AG04450 (cell line): ENCODE measurements around the gene SLC1A4. TPM values are rescaled to one million over a fixed set of nuclear protein-coding genes. Genes with fewer than 3 reads are reported as not detected.

ENCODE experiments used
- CTCF ChIA-PET: fragments of 300-600, 350-600 bp; formaldehyde crosslinking; extraction: SDS; loops from one replicate; lab custom pipeline; 2022; ENCODE audit warnings: antibody characterized with exemption, inconsistent platforms; lab: Charles Lee
- POLR2A ChIA-PET: fragments of 350-600 bp; formaldehyde crosslinking; extraction: SDS; loops from one replicate; lab custom pipeline; 2021; ENCODE audit warnings: antibody characterized with exemption, inconsistent platforms; lab: Yijun Ruan, JAX
- DNase-seq: peaks from one replicate; pipeline ENCODE4 v3.0.0-alpha.2; 2011; ENCODE audit warnings: low read depth, low spot score
- H3K27ac ChIP-seq: one replicate; pipeline ENCODE4 v1.5.1; 2012; ENCODE audit warnings: low read depth, low read length, control low read depth
- H3K27me3 ChIP-seq: one replicate; pipeline ENCODE4 v1.6.0; 2012; ENCODE audit warnings: low read length; ENCODE audit not compliant: control insufficient read depth, insufficient read depth
- H3K4me3 ChIP-seq: 2 replicates; pipeline ENCODE4 v1.5.1; 2011; ENCODE audit warnings: mild to moderate bottlenecking, low read depth, low read length, control low read depth
- H3K9me3 ChIP-seq: 2 replicates; pipeline ENCODE4 v1.5.1; 2012; ENCODE audit warnings: low read length; ENCODE audit not compliant: control insufficient read depth, insufficient read depth
- polyA plus RNA-seq: library from polyadenylated mRNA; depleted of rRNA; stranded (reverse); fragments of >200 nt; gene quantifications from 2 replicates; pipeline ENCODE4 v1.2.3, GENCODE V29; 2011
- TF ChIP-seq, protein P1 (sequence below): IDR thresholded peaks from 2 replicates; pipeline ENCODE4 v1.5.1; 2011; ENCODE audit warnings: low read depth, low read length, control low read depth, inconsistent platforms

SLC1A4 gene
- polyA plus RNA-seq, 1 experiment, result 24.8 TPM

- H3K27me3 ChIP-seq, result no peaks in the 10 kb centered on the region
- no peak for DNase-seq
- TF ChIP-seq, protein P1, sequence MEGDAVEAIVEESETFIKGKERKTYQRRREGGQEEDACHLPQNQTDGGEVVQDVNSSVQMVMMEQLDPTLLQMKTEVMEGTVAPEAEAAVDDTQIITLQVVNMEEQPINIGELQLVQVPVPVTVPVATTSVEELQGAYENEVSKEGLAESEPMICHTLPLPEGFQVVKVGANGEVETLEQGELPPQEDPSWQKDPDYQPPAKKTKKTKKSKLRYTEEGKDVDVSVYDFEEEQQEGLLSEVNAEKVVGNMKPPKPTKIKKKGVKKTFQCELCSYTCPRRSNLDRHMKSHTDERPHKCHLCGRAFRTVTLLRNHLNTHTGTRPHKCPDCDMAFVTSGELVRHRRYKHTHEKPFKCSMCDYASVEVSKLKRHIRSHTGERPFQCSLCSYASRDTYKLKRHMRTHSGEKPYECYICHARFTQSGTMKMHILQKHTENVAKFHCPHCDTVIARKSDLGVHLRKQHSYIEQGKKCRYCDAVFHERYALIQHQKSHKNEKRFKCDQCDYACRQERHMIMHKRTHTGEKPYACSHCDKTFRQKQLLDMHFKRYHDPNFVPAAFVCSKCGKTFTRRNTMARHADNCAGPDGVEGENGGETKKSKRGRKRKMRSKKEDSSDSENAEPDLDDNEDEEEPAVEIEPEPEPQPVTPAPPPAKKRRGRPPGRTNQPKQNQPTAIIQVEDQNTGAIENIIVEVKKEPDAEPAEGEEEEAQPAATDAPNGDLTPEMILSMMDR, result no peak
- ChIA-PET POLR2A (no interaction called here), CTCF (no interaction called here)
- no peak overlapping the region for H3K27ac ChIP-seq
- no peaks in the 10 kb centered on the region for H3K9me3 ChIP-seq
- no peak overlapping the region for H3K4me3 ChIP-seq
Observed at GRCh38 chr2:65013776-65014175, 24.6 kb downstream of the SLC1A4 start.

- ChIA-PET CTCF (no interaction called here), POLR2A (no interaction called here)
- TF ChIP-seq, protein P1, result no peak
- no peaks in the 10 kb centered on the region for H3K9me3 ChIP-seq
- H3K27me3 ChIP-seq, result no peaks in the 10 kb centered on the region
- no peak for DNase-seq
- H3K27ac ChIP-seq, result no peak overlapping the region
- no peak overlapping the region for H3K4me3 ChIP-seq
Observed at GRCh38 chr2:65015731-65016130, 26.5 kb downstream of the SLC1A4 start.

GRCh38 chr2:65016789-65017188 is 27.6 kb downstream of the SLC1A4 start:
- Histone ChIP-seq H3K4me3 (no peak overlapping the region), H3K27ac (no peak overlapping the region), H3K9me3 (no peaks in the 10 kb centered on the region), H3K27me3 (no peaks in the 10 kb centered on the region)
- TF ChIP-seq, protein P1, result no peak
- CTCF ChIA-PET, result interaction anchor here (0.7 kb wide), 1 partner anchor 23 kb away, joined by 3 read pairs; no protein-coding TSS in a partner anchor
- no peak for DNase-seq
- POLR2A ChIA-PET, result no interaction called here

- TF ChIP-seq, protein P1, result peak; percentile 18
- H3K9me3 ChIP-seq, result no peaks in the 10 kb centered on the region
- ChIA-PET CTCF (no interaction called here), POLR2A (no interaction called here)
- no peak overlapping the region for H3K27ac ChIP-seq
- DNase-seq, result no peak
- H3K27me3 ChIP-seq, result no peaks in the 10 kb centered on the region
- no peak overlapping the region for H3K4me3 ChIP-seq
Observed at GRCh38 chr2:65017335-65017734, 28.1 kb downstream of the SLC1A4 start.

GRCh38 chr2:65018141-65018582 is 29.0 kb downstream of the SLC1A4 start:
- ChIA-PET POLR2A (interaction anchor here (0.5 kb wide), 1 partner anchor 326 kb away, joined by 6 read pairs; no protein-coding TSS in a partner anchor), CTCF (interaction anchor here (0.6 kb wide), 1 partner anchor 968 kb away, joined by 3 read pairs; no protein-coding TSS in a partner anchor)
- Histone ChIP-seq H3K27me3 (no peaks in the 10 kb centered on the region), H3K4me3 (no peak overlapping the region), H3K27ac (no peak overlapping the region), H3K9me3 (no peaks in the 10 kb centered on the region)
- TF ChIP-seq, protein P1, result no peak
- no peak for DNase-seq
